GM19438 (cell line): Measurements from ENCODE around the gene ANO9.

Source experiments
- ATAC-seq: cut with Tn5 transposase; IDR thresholded peaks from one replicate; pipeline ENCODE4 v1.9.1; 2021; ENCODE audit warnings: low read depth; ENCODE audit not compliant: unreplicated experiment

Gene ANO9, protein sequence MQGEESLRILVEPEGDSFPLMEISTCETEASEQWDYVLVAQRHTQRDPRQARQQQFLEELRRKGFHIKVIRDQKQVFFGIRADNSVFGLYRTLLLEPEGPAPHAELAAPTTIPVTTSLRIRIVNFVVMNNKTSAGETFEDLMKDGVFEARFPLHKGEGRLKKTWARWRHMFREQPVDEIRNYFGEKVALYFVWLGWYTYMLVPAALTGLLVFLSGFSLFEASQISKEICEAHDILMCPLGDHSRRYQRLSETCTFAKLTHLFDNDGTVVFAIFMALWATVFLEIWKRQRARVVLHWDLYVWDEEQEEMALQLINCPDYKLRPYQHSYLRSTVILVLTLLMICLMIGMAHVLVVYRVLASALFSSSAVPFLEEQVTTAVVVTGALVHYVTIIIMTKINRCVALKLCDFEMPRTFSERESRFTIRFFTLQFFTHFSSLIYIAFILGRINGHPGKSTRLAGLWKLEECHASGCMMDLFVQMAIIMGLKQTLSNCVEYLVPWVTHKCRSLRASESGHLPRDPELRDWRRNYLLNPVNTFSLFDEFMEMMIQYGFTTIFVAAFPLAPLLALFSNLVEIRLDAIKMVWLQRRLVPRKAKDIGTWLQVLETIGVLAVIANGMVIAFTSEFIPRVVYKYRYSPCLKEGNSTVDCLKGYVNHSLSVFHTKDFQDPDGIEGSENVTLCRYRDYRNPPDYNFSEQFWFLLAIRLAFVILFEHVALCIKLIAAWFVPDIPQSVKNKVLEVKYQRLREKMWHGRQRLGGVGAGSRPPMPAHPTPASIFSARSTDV

DNA sequence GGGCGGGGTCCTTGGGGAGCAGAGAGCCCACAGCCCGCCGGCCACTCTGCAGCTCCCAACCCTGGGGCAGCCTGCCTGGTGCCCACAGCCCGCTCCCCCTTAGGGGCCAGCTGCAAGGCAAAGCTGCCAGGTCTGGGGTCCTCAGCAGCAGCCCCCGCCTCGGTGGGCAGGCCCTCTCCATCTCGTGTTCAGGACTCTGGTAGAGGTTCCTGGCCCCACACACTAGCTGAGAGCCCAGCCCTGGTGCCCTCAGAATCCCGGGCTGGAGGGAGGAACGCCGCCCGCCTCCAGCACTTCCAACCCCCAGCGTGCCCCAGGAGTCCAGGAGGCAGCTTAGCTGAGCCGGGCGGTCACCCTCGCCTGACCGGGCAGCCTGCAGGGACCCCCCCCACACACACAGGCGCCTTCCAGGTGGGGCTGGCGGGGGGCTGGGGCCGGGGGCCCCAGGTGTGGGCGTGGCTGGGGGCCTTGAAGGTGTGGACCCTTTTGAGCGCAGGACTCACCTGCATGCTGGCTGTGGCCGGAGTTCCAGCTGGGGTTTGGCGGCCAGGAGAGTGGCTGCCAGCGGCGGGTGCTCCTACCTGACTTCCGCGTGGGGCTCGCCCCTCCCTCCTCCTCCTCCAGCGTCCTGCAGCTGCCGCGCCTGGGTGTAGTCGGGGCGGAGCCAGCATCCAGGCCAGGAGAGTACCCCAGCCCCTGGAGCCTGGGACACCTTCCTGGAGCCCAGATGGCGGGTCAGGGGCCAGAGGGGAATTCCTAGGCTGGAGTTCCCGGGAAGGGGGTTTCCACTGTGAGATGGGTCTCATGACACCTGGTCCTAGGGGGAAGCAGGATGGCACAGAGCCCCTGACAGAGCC is at the start of gene ANO9:
ANO9 (minus strand) TSS at position 594 of the 857 bp plus-strand sequence; CDS start at position 509, 85 bp downstream.
- no peak for ATAC-seq

GRCh38 chr11:491358-491757 is 49.5 kb upstream of the ANO9 start:
- ATAC-seq = no peak

- no peak for ATAC-seq
Observed at GRCh38 chr11:490930-491260, 49.1 kb upstream of the ANO9 start.

DNA sequence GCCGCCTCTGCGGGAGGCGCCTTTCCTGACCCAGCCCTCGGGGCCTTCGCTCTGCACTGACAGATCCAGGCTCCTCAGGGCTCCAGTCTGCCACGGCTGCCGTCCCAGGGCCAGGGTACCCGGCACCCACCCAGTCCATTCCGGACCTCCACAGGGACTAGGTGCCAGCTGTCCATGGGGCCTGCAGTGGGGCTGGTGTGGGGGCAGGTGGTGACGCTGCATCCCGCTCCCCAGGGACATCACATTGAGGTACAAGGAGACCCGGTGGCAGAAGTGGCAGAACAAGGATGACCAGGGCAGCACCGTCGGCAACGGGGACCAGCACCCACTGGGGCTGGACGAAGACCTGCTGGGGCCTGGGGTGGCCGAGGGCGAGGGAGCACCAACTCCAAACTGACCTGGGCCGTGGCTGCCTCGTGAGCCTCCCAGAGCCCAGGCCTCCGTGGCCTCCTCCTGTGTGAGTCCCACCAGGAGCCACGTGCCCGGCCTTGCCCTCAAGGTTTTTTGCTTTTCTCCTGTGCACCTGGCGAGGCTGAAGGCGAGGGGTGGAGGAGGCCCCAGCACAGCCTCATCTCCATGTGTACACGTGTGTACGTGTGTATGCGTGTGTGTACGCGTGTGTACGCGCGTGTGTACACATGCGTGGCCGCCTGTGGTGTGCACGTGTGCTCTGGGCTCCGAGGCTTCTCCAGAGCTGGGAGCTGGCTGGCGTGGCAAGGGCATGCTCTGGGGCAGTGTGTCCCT is 48.5 kb upstream of the ANO9 start:
- ATAC-seq = no peak

DNA sequence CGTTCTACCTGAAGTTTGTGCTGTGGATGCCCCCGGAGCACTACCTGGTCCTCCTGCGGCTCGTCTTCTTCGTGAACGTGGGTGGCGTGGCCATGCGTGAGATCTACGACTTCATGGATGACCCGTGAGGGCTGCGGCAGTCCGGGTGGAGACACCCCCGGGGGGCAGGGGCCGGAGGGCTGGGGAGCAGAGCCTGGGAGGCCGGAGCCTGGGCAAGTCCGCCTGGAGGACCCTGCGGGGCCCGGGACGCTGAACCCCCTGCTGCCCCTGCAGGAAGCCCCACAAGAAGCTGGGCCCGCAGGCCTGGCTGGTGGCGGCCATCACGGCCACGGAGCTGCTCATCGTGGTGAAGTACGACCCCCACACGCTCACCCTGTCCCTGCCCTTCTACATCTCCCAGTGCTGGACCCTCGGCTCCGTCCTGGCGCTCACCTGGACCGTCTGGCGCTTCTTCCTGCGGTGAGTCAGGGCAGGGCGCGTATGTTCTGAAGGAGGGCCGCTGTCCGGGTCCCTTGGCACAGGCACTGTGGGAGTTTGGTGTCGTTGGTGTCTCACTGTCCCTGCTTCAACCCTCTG is 47.9 kb upstream of the ANO9 start:
- no peak for ATAC-seq

- ATAC-seq = no peak
Observed at GRCh38 chr11:488992-489391, 47.2 kb upstream of the ANO9 start.

GRCh38 chr11:488579-488978 is 46.8 kb upstream of the ANO9 start:
- ATAC-seq = no peak

GRCh38 chr11:488062-488461 is 46.3 kb upstream of the ANO9 start:
- no peak for ATAC-seq

GRCh38 chr11:487571-488021 is 45.8 kb upstream of the ANO9 start:
- no peak for ATAC-seq

- ATAC-seq = no peak
Observed at GRCh38 chr11:486189-486588, 44.4 kb upstream of the ANO9 start.

- ATAC-seq = no peak
Observed at GRCh38 chr11:484616-485015, 42.8 kb upstream of the ANO9 start.

- no peak for ATAC-seq
Observed at GRCh38 chr11:479311-479710, 37.5 kb upstream of the ANO9 start.

GRCh38 chr11:477052-477715 is 35.4 kb upstream of the ANO9 start:
- ATAC-seq = no peak

- no peak for ATAC-seq
Observed at GRCh38 chr11:476416-476815, 34.6 kb upstream of the ANO9 start.

DNA sequence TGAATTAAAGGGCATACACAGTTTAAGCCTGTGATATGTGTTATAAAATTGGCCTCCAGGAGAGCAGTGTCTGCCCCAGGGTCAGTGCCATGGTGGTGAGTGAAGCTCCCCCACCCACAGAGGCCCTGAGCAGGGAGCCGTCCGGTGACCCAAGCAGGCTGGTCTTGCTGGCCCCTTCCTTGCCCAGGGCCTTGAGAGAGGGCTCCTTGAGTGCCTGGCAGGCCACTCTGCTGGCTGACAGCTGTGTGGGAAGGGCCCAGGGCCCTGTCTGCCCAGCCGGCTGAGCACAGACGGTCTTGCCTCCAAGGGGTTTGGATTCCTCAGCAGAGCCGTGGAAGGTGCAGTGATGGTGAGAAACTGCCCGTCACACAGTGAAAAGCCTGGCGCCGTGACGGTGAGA is 34.1 kb upstream of the ANO9 start:
- no peak for ATAC-seq

- ATAC-seq = no peak
Observed at GRCh38 chr11:474914-475506, 33.2 kb upstream of the ANO9 start.

DNA sequence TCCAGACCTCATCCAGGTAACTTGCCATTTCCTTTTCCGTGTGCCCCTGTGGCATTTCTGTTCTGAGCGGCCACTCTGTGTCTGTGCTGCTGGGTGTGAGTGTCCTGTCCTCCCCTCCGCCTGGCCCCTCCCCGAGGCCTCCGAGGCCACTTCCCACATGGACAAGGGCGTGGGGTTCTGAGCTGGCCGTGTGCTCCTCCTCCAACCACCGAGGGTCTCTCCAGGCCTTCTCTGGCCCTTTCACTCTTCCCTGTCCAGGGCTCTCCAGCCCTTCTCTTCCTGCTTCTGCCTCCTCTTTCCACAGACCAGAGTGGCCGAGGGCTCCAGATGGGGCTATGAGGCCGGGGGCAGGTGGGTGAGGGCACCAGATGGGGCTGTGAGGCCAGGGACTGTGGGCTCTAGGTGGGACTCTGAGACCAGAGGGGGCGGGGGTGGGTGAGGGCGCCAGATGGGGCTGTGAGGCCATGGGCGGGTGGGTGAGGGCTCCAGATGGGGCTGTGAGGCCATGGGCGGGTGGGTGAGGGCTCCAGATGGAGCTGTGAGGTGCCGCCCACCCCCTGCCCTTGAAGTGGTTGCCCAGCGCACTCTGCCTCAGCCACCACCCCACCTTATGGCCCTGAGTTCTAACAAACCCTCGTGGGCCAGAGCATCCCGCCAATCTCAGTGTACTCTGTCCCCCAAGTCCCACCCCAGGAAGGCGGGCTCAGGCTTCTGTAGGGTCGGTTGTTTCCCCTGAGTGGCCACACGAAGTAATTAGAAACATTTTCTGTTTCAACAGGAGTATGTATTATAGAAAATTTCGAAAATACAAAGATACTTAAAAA is 32.4 kb upstream of the ANO9 start:
- ATAC-seq = no peak

GRCh38 chr11:473415-473814 is 31.6 kb upstream of the ANO9 start:
- no peak for ATAC-seq
